Type B pancreatic cell (in vitro differentiated cells): ENCODE data around the gene SRP72. TPM values are rescaled to one million over a fixed set of nuclear protein-coding genes. Genes with fewer than 3 reads are reported as not detected.

Experiments
- DNase-seq: peaks from one replicate; pipeline ENCODE4 v3.0.0; 2021; ENCODE audit warnings: mixed read lengths; ENCODE audit not compliant: unreplicated experiment; ENCODE audit errors: extremely low spot score
- H3K27ac Mint-ChIP-seq: 2 replicates; pipeline ENCODE4 v1.8.0; 2021; ENCODE audit warnings: mild to moderate bottlenecking, mixed read lengths
- H3K27me3 Mint-ChIP-seq: 2 replicates; pipeline ENCODE4 v1.8.0; 2021; ENCODE audit warnings: mixed read lengths
- H3K36me3 Mint-ChIP-seq: 2 replicates; pipeline ENCODE4 v1.8.0; 2021; ENCODE audit warnings: mixed read lengths
- H3K4me1 Mint-ChIP-seq: one replicate; pipeline ENCODE4 v1.8.0; 2021; ENCODE audit warnings: mixed read lengths; ENCODE audit not compliant: unreplicated experiment
- H3K4me3 Mint-ChIP-seq: 2 replicates; pipeline ENCODE4 v1.8.0; 2021; ENCODE audit warnings: mild to moderate bottlenecking, mixed read lengths
- H3K9me3 Mint-ChIP-seq: 2 replicates; pipeline ENCODE4 v1.8.0; 2021; ENCODE audit warnings: mixed read lengths
- total RNA-seq: library from RNA; stranded (reverse); gene quantifications from 2 replicates; pipeline ENCODE4 v1.2.1, GENCODE V29; 2021; ENCODE audit warnings: low replicate concordance
- TF ChIP-seq, protein P1 (sequence below): fragments of 200-600 bp; sonication (generic); conservative IDR thresholded peaks from 2 replicates; pipeline ENCODE4 v1.5.0; 2021; ENCODE audit warnings: antibody characterized with exemption, mild to moderate bottlenecking

The SRP72 gene
- total RNA-seq, 1 donor from 2014 or later = 108 TPM

DNA sequence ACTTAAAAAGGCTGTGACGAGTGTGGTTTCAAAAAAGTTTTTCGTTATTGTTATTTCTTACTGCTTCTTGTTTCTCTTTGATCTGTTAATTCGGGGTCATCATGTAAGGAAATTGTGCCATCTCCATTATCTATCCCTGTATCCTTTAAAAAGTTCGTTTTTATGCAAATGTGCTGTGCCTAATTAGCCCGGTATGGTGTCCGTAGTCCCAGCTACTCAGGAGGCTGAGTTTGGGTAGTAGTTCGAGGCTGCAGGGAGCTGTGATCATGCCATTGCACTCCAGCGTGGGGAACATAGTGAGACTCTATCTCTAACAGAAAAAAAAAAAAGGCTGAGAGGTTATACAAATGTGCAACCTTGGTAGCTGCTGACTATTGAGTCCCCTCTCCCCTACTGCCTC, 83.2 kb downstream of the SRP72 start:
- Mint-ChIP-seq H3K4me1 (no peaks in the 10 kb centered on the region), H3K4me3 (no peak overlapping the region), H3K9me3 (no peaks in the 10 kb centered on the region), H3K27me3 (peaks cover 14% of the 10 kb centered on the region), H3K36me3 (no peaks in the 10 kb centered on the region), H3K27ac (no peak overlapping the region)
- TF ChIP-seq, protein P1, sequence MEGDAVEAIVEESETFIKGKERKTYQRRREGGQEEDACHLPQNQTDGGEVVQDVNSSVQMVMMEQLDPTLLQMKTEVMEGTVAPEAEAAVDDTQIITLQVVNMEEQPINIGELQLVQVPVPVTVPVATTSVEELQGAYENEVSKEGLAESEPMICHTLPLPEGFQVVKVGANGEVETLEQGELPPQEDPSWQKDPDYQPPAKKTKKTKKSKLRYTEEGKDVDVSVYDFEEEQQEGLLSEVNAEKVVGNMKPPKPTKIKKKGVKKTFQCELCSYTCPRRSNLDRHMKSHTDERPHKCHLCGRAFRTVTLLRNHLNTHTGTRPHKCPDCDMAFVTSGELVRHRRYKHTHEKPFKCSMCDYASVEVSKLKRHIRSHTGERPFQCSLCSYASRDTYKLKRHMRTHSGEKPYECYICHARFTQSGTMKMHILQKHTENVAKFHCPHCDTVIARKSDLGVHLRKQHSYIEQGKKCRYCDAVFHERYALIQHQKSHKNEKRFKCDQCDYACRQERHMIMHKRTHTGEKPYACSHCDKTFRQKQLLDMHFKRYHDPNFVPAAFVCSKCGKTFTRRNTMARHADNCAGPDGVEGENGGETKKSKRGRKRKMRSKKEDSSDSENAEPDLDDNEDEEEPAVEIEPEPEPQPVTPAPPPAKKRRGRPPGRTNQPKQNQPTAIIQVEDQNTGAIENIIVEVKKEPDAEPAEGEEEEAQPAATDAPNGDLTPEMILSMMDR = no peak
- DNase-seq = no peak

DNA sequence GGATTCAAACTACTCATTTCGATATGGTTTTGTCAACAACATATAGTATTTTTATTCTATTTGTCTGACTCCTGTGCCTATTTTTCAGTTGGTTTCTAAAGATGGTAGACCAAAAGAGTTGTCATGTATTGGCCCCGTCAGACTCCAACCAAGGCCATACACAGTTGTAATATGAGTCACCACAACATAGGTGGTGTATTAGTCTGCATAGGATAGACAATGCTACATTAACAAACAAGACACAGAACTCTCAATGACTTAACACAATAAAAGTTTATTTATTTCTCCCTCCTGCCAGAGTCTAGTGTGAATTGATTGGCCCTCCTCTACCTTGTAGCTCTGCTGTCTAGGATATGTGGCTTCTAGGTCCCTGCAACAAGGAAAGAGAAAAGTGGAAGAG, 84.1 kb downstream of the SRP72 start:
- TF ChIP-seq, protein P1 = no peak
- no peaks in the 10 kb centered on the region for H3K36me3 Mint-ChIP-seq
- H3K4me1 Mint-ChIP-seq = no peaks in the 10 kb centered on the region
- H3K4me3 Mint-ChIP-seq = no peak overlapping the region
- DNase-seq = no peak
- H3K27ac Mint-ChIP-seq = no peak overlapping the region
- no peaks in the 10 kb centered on the region for H3K9me3 Mint-ChIP-seq
- H3K27me3 Mint-ChIP-seq = peaks cover 10% of the 10 kb centered on the region

DNA sequence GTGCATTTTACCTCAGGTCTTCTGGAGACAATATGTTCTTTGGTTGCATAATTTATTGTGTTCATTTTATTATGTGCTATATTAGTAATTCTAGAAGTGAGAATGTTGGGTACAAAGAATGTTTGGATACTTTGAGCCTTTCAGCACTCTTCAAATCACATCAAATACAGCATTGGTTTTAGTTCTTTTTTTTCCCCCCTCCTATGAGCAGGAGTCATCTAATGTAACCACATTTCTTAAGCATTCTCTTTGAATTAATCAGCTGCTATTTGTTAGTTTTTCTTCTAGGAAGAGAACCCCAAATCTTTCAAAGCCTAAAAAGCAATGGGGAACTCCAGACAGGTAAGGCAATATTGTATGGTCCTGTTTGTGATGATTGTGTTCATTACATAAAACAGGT, 84.9 kb downstream of the SRP72 start:
- Mint-ChIP-seq H3K27me3 (peaks cover 8% of the 10 kb centered on the region), H3K4me1 (no peaks in the 10 kb centered on the region), H3K9me3 (no peaks in the 10 kb centered on the region), H3K4me3 (no peak overlapping the region), H3K36me3 (no peaks in the 10 kb centered on the region), H3K27ac (no peak overlapping the region)
- TF ChIP-seq, protein P1 = no peak
- no peak for DNase-seq

Other genes with a start within 250 kb of the SRP72 start
- 16.7 and 19.2 TPM in 2 replicates for gene AASDH, start 80.1 kb upstream of the SRP72 start, total RNA-seq
- gene PPAT, start 32.0 kb upstream of the SRP72 start, total RNA-seq = 20.6 and 37.8 TPM in 2 replicates
- 92.8 and 157 TPM in 2 replicates for gene PAICS, start 31.4 kb upstream of the SRP72 start, total RNA-seq
- gene ARL9, start 38.2 kb downstream of the SRP72 start, total RNA-seq = 0.74 and 1.1 TPM in 2 replicates
- gene HOPX, start 213.7 kb downstream of the SRP72 start, total RNA-seq = 42.1 and 136 TPM in 2 replicates